H1 (cell line): ENCODE results near the gene MTIF2. TPM values are rescaled to one million over a fixed set of nuclear protein-coding genes. Genes with fewer than 3 reads are reported as not detected.
A peak's percentile ranks its signal among the peaks of the same experiment; 100 is the strongest.

ENCODE experiments used
- CREB1 ChIP-seq: IDR thresholded peaks from 2 replicates; pipeline ENCODE4 v1.6.1; 2012; ENCODE audit warnings: inconsistent platforms
- E2F6 ChIP-seq: IDR thresholded peaks from 2 replicates; pipeline ENCODE4 v1.6.1; 2012; ENCODE audit warnings: inconsistent platforms
- EGR1 ChIP-seq: IDR thresholded peaks from 2 replicates; pipeline ENCODE4 v1.6.1; 2011; ENCODE audit warnings: low read depth, low read length, borderline replicate concordance
- POLR2A ChIP-seq, 2 experiments: IDR thresholded peaks; 1 replicate in 1 of 2; 2 replicates in 1 of 2; pipeline ENCODE4 v1.6.1; 2011; ENCODE audit warnings: low read depth in 2 of 2, low read length in 2 of 2, mild to moderate bottlenecking in 2 of 2; ENCODE audit errors: control extremely low read depth in 1 of 2
- SP1 ChIP-seq: IDR thresholded peaks from 2 replicates; pipeline ENCODE4 v1.6.1; 2011; ENCODE audit warnings: low read depth, low read length
- TAF1 ChIP-seq: IDR thresholded peaks from 2 replicates; pipeline ENCODE4 v1.6.1; 2011; ENCODE audit warnings: mild to moderate bottlenecking, low read depth, low read length
- TBP ChIP-seq: IDR thresholded peaks from 2 replicates; pipeline ENCODE4 v1.6.1; 2011; ENCODE audit warnings: low read depth, low read length, improper control_type of control experiment
- USF2 ChIP-seq: IDR thresholded peaks from 2 replicates; pipeline ENCODE4 v1.6.1; 2011; ENCODE audit warnings: low read length, improper control_type of control experiment
- ZNF274 ChIP-seq: IDR thresholded peaks from 2 replicates; pipeline ENCODE4 v1.7.0; 2012; ENCODE audit warnings: low read length, borderline replicate concordance; ENCODE audit errors: extremely low read depth
- polyA plus RNA-seq, 7 experiments: library from polyadenylated mRNA; depleted of rRNA in 3 of 7; stranded (reverse) in 5 of 7; unstranded in 2 of 7; fragments of >200 nt in 5 of 7; fragments of 200-250 nt in 2 of 7; gene quantifications; 1 replicate in 5 of 7; 2 replicates in 1 of 7; 4 replicates in 1 of 7; pipeline versions ENCODE4 v1.2.1 to v1.2.3, GENCODE V29; 2011 to 2013; ENCODE audit warnings: missing spikeins in 2 of 7, mixed read lengths in 2 of 7
- total RNA-seq: library from RNA; stranded (reverse); fragmentation: NEBNext Ultra II Directional; extraction: Animal tissue kit (Norgen Biotek cat#: 25700); gene quantifications from 2 replicates; pipeline ENCODE4 v1.2.1, GENCODE V29; 2021

MTIF2 gene
- total and polyA plus RNA-seq, 2 of the 8 experiments (the other 6 are each of a cell fraction or from before 2014, with no cell fraction given): 11.0 to 36.0 TPM

- TF ChIP-seq E2F6 (peak; percentile 56), USF2 (0 out of 2 replicates have a peak, but pooled peaks have one; percentile 2), TAF1 (peak; percentile 84), ZNF274 (no peak), EGR1 (no peak), CREB1 (peak; percentile 43; the same call in 1 of the 2 replicates), TBP (peak; percentile 71), POLR2A (IDR thresholded peaks at IDR 0.05; ENCODE audit: control extremely low read depth in 1 of 2, low read depth in 2 of 2, low read length in 2 of 2) (peak; percentile 65 to 78), SP1 (0 out of 2 replicates have a peak, but pooled peaks have one; percentile 4)
Measured at GRCh38 chr2:55282110-55282917, 13.3 kb upstream of the MTIF2 start (continued).
